ENCODE data around the gene SGPL1.

Gene SGPL1

DNA sequence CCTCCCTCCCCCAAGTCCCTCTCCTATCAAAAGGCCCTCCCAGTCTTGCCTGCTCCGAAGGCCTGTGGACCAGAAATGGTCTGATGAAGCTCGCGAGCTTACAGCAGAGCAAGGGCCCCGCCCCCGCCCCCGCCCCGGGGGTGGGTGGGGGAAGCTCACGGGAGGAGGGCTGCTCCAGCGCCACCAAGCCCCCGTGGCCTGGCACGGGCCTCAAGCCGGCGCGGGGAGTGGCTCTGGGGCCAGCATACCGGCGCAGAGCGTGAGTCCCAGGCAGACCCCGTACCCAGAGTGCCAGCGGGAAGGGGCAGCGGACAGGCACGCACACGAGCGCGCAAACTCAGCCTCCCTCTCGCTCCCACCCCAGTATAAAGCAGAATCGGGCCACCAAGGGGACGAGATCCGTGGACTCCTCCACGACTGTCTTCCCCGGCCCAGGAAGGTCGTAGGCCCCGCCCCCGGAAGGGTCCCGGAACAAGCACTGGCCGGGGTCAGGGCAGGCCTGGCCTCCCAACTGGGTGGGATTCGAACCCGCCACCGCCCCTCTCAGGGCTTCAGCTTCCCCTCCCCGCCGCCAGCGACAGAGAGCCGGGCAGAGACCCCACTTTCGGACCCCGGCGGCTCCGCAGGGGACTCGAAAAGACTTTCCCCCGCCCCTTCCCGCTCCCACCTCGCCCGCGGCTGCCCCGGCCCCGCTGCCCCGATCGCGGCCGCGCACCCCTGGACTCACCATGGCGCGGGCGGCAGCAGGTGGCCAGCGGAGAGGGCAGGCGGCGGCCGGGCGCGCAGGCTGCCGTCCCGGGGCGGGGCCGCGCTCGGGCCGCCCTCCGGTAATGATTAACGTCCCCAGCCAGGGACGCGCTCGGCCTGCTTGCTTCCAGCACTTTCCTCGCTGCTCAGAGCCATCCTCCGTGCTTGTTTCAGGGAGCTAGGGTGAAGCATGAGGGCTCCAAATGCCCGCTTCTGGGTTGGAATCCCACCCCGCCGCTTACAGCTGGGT lies 72.4 kb downstream of the SGPL1 start, which contains the start of gene PCBD1:
TSS of gene PCBD1 (minus strand) at position 762 of the 997 bp plus-strand sequence. CDS start at position 730, 32 bp downstream.
- FAIRE-seq = no peak

GRCh38 chr10:70889291-70889690 lies 73.5 kb downstream of the SGPL1 start:
- FAIRE-seq = no peak

- FAIRE-seq = no peak
These were observed 75.2 kb downstream of the SGPL1 start for GRCh38 chr10:70890917-70891431.

- FAIRE-seq = no peak
These were observed 75.9 kb downstream of the SGPL1 start for GRCh38 chr10:70891627-70892026.

- FAIRE-seq = no peak
These were observed 76.9 kb downstream of the SGPL1 start for GRCh38 chr10:70892631-70893030.

GRCh38 chr10:70893227-70894006 lies 77.7 kb downstream of the SGPL1 start:
- no peak for FAIRE-seq

GRCh38 chr10:70894416-70894815 lies 78.7 kb downstream of the SGPL1 start:
- FAIRE-seq = no peak

- FAIRE-seq = no peak
These were observed 80.8 kb downstream of the SGPL1 start for GRCh38 chr10:70896551-70896950.

GRCh38 chr10:70898687-70899086 lies 82.9 kb downstream of the SGPL1 start:
- FAIRE-seq = no peak

DNA sequence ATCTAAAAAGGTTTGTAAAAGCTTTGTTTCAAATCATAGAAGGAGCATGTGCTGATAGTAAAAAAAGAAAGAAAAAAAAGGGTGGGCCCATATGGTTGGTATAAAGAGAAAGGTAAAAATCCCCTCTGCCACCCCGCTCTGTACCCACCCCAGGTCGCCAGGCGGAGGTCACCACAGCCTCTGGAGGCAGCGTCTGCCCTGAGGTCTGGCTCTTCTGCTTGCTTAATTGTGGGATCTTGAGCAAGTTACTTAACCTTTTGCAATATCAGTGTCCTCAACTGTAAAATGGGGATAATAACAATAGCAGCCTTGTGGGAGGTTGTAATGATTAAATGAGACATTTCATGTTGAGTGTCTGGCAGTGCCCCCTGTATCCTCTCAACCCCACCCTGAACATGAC lies 83.3 kb downstream of the SGPL1 start:
- no peak for FAIRE-seq

- FAIRE-seq = no peak
These were observed 85.6 kb downstream of the SGPL1 start for GRCh38 chr10:70901276-70901878.

GRCh38 chr10:70902661-70903261 lies 87.0 kb downstream of the SGPL1 start:
- no peak for FAIRE-seq

- no peak for FAIRE-seq
These were observed 87.6 kb downstream of the SGPL1 start for GRCh38 chr10:70903262-70903921.

DNA sequence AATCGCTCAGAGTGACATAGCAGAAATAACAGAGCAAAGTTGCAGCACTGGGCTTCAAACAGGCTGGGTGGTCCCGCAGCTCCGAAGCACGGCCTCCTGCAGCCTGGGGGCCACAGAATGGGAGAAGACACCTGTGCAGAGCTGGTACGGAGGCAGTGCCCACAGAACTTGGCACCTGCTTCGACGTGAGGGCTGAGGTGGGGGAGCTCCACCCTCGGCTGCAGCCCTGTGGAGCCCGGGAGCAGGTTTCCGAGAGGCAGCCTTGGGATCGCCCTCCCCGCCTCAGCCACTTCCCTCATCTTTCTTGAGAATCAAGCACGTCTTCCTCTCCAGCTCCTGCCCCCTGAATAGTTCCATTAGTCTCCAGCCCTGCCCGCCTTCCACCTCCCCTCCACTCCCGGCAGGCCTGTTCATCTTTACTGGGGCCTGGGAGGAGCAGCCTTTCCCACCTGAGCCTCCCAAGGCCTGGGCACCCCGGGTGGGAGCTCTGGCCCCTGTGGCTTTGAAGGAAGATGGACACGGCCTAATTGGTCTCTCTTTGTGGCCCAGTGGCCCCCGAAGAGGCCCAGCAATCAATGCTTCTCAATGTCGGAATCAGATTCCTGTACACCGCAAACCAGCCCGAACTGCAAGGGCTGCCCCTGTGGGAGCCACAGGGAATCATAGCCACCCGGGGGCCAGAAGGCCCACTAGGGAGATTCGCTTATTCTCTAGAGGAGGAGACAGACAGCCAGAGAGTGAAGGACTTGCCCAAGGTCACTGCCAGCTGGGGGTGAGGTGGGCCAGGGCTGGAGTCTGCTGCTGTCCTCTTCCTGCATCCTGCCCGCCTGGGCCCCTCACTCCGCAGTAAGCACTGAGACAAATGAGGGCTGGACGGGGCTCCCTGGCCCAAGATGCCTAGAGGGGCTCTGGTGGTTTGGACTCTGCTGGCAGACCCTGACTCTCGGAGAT lies 89.6 kb downstream of the SGPL1 start:
- no peak for FAIRE-seq

DNA sequence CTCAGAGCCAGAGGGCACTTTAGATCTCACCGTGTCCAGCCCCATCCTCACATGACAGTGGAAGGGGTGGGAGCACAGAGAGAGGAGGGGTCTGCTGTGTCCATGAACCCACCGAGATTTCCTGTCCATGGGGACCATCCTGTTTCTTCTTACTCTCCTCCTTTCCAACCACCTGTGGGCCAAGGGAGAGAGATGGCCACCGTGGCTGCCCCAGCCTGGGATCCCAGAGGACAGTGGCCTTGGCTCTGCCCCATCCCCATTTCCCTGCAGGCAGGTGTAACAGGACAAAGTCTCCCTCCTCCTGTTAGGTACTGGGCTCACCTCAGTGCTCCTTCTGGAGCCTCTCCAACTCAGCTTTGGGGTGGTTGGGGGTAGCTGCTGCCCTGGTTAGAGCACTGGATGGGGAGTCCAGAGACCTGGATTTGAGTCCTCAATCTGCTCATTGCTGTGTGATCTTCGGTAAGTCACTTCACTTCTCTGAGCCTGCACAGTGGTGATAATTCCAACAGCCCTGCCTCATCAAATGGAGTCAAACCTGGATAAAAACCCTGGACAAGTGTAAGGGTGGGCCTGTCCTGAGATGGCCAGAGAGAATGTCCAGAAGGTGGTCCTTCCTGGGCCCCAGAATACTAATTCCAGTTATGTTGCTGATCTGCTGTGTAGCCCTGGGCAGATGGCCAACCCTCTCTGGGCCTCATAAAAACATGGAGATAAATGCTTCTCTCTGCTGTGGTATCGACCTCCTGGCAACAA lies 90.5 kb downstream of the SGPL1 start:
- FAIRE-seq = no peak

DNA sequence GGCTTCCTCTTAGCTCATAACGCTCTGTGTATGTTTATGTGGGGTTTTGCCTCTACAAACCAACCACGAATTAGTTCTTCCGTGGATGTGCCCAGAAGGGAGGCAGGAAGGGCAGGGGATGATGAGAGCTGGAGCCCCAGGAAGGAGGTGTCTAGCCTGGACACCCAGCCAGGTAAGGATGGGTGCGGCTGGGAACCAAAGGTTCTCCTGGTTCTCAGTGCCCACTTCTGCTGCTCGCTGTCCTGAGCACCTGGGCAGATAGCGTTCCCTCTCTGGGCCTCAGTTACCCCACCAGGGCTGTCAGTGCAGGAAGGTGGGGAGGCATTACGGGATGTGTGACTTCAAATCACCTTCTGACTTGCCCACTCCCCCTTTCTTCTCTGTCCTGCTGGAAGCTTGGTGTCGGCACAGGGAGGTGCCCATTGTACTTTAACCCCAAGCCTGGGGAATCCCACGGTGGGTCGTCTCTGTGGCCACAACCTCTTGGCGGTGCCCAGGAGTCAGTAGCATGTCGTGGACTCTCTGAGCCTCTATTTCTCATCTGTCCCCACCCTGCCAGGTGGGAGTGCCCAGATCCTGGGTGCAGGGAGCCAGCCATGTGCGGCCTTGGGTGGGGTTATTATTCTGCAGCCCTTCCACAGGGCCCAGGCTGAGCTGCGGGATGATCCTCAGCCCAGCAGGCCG lies 91.3 kb downstream of the SGPL1 start:
- no peak for FAIRE-seq

- FAIRE-seq = no peak
These were observed 92.1 kb downstream of the SGPL1 start for GRCh38 chr10:70907637-70908405.
